CD4-positive, alpha-beta T cell treated with Interleukin-1 beta for 1 hour (primary cell): ENCODE measurements around the gene PDZRN4.

Source experiments
- DNase-seq, 2 donors: peaks; one replicate each; pipeline ENCODE4 v3.0.0-alpha.2; 2020 to 2022

Gene PDZRN4

GRCh38 chr12:41465526-41465925 is 277.4 kb downstream of the PDZRN4 start:
- DNase-seq, result no peak

GRCh38 chr12:41466300-41466699 is 278.2 kb downstream of the PDZRN4 start:
- DNase-seq, result no peak

GRCh38 chr12:41466802-41467201 is 278.7 kb downstream of the PDZRN4 start:
- no peak for DNase-seq

- DNase-seq, result no peak
Measured at GRCh38 chr12:41467591-41468325, 279.6 kb downstream of the PDZRN4 start.

GRCh38 chr12:41468341-41468740 is 280.2 kb downstream of the PDZRN4 start:
- no peak for DNase-seq

- DNase-seq, result no peak
Measured at GRCh38 chr12:41468756-41469155, 280.6 kb downstream of the PDZRN4 start.

- DNase-seq, result no peak
Measured at GRCh38 chr12:41473441-41473840, 285.3 kb downstream of the PDZRN4 start.

- no peak for DNase-seq
Measured at GRCh38 chr12:41474001-41474400, 285.9 kb downstream of the PDZRN4 start.

GRCh38 chr12:41476499-41477439 is 288.6 kb downstream of the PDZRN4 start:
- DNase-seq, result no peak

GRCh38 chr12:41479426-41479825 is 291.3 kb downstream of the PDZRN4 start:
- DNase-seq, result no peak

- no peak for DNase-seq
Measured at GRCh38 chr12:41485203-41485602, 297.1 kb downstream of the PDZRN4 start.

- no peak for DNase-seq
Measured at GRCh38 chr12:41486718-41487117, 298.6 kb downstream of the PDZRN4 start.

- DNase-seq, result no peak
Measured at GRCh38 chr12:41496009-41496408, 307.9 kb downstream of the PDZRN4 start.

GRCh38 chr12:41497409-41497808 is 309.3 kb downstream of the PDZRN4 start:
- no peak for DNase-seq

- DNase-seq, result no peak
Measured at GRCh38 chr12:41504976-41505375, 316.9 kb downstream of the PDZRN4 start.

- DNase-seq, result no peak
Measured at GRCh38 chr12:41507286-41507685, 319.2 kb downstream of the PDZRN4 start.

- no peak for DNase-seq
Measured at GRCh38 chr12:41509271-41510055, 321.3 kb downstream of the PDZRN4 start.

- DNase-seq, result no peak
Measured at GRCh38 chr12:41510470-41510869, 322.4 kb downstream of the PDZRN4 start.

GRCh38 chr12:41511247-41511646 is 323.1 kb downstream of the PDZRN4 start:
- DNase-seq, result no peak

GRCh38 chr12:41512497-41512896 is 324.4 kb downstream of the PDZRN4 start:
- DNase-seq, result no peak

GRCh38 chr12:41514021-41514777 is 326.1 kb downstream of the PDZRN4 start:
- no peak for DNase-seq

- no peak for DNase-seq
Measured at GRCh38 chr12:41514907-41515306, 326.8 kb downstream of the PDZRN4 start.
